WTC11 (cell line): ENCODE results near the gene VPS39.

Source experiments
- CTCF ChIP-seq: fragments of 200-600 bp; IDR thresholded peaks from 2 replicates; pipeline ENCODE4 v1.8.0; 2022; ENCODE audit warnings: antibody characterized with exemption
- FOXJ3 ChIP-seq: sonication (generic); formaldehyde crosslinking; IDR thresholded peaks from 2 replicates; pipeline ENCODE4 v1.9.0; 2021; ENCODE audit warnings: missing genetic modification reagents, mild to moderate bottlenecking, borderline replicate concordance
- HMGXB4 ChIP-seq: sonication (generic); formaldehyde crosslinking; IDR thresholded peaks from 2 replicates; pipeline ENCODE4 v1.8.1; 2023; ENCODE audit warnings: mild to moderate bottlenecking, moderate library complexity, missing genetic modification reagents
- NFE2L1 ChIP-seq: sonication (generic); formaldehyde crosslinking; IDR thresholded peaks from 2 replicates; pipeline ENCODE4 v1.8.1; 2023; ENCODE audit warnings: missing genetic modification reagents
- NR1H2 ChIP-seq: sonication (generic); formaldehyde crosslinking; IDR thresholded peaks from 2 replicates; pipeline ENCODE4 v1.9.0; 2021; ENCODE audit warnings: mild to moderate bottlenecking, moderate library complexity, missing genetic modification reagents
- PREB ChIP-seq: sonication (generic); formaldehyde crosslinking; IDR thresholded peaks from 2 replicates; pipeline ENCODE4 v1.8.1; 2022; ENCODE audit warnings: mild to moderate bottlenecking, missing genetic modification reagents, moderate library complexity, borderline replicate concordance
- SP1 ChIP-seq: sonication (generic); formaldehyde crosslinking; conservative IDR thresholded peaks from 2 replicates; pipeline ENCODE4 v1.8.1; 2022; ENCODE audit warnings: missing genetic modification reagents
- ZSCAN18 ChIP-seq: fragments of 250-450 bp; sonication (Bioruptor Pico); IDR thresholded peaks from 2 replicates; pipeline ENCODE4 v2.1.2; 2022; ENCODE audit warnings: mild to moderate bottlenecking, moderate library complexity

- no peak for TF ChIP-seq NR1H2 (CRISPR knock-in tag)
- TF ChIP-seq ZSCAN18 (CRISPR knock-in tag) = no peak
- no peak for TF ChIP-seq CTCF
- no peak for TF ChIP-seq NFE2L1 (CRISPR knock-in tag)
- TF ChIP-seq FOXJ3 (CRISPR knock-in tag) = no peak
- no peak for TF ChIP-seq PREB
- TF ChIP-seq HMGXB4 (CRISPR knock-in tag) = no peak
- TF ChIP-seq SP1 = no peak
Measured at GRCh38 chr15:42110367-42110766, 97.7 kb downstream of the VPS39 start.
